Keratinocyte (primary cell): Measurements from ENCODE around the gene PARD6G. TPM values are rescaled to one million over a fixed set of nuclear protein-coding genes. Genes with fewer than 3 reads are reported as not detected.

Source experiments
- DNase-seq: peaks from one replicate; pipeline ENCODE4 v3.0.0-alpha.2; 2011; ENCODE audit warnings: low read depth, missing footprints, low spot score
- FAIRE-seq: peaks from 2 replicates; lab custom pipeline; 2011; peaks lifted over from hg19 to GRCh38; lab: Jason Lieb, UNC
- H2AFZ ChIP-seq: 2 replicates; pipeline ENCODE4 v1.6.0; 2012; ENCODE audit warnings: low read length, control low read depth, inconsistent platforms; ENCODE audit not compliant: control insufficient read depth
- H3K27ac ChIP-seq: 2 replicates; pipeline ENCODE4 v1.5.1; 2011; ENCODE audit warnings: low read length; ENCODE audit not compliant: control insufficient read depth, insufficient read depth
- H3K27me3 ChIP-seq: 3 replicates; pipeline ENCODE4 v1.6.0; 2011; ENCODE audit warnings: low read length; ENCODE audit not compliant: control insufficient read depth, insufficient read depth; ENCODE audit errors: extremely low read depth
- H3K36me3 ChIP-seq, 2 experiments: 2 replicates in 1 of 2; 3 replicates in 1 of 2; pipeline ENCODE4 v1.5.1; 2011; ENCODE audit warnings: low read length in 2 of 2, mild to moderate bottlenecking in 1 of 2; ENCODE audit not compliant: control insufficient read depth in 2 of 2, insufficient read depth in 2 of 2; ENCODE audit errors: extremely low read depth in 1 of 2
- H3K4me1 ChIP-seq: 3 replicates; pipeline ENCODE4 v1.5.1; 2011; ENCODE audit warnings: low read length; ENCODE audit not compliant: control insufficient read depth, insufficient read depth; ENCODE audit errors: extremely low read depth
- H3K4me2 ChIP-seq: 3 replicates; pipeline ENCODE4 v1.6.0; 2011; ENCODE audit warnings: low read depth, low read length; ENCODE audit not compliant: control insufficient read depth, insufficient read depth; ENCODE audit errors: extremely low read depth
- H3K4me3 ChIP-seq, 3 experiments: fragments of 200-600 bp in 1 of 3; sonication (generic) in 1 of 3; 2 replicates in 2 of 3; 3 replicates in 1 of 3; pipeline ENCODE4 v1.5.1; 2011 to 2016; ENCODE audit warnings: low read length in 3 of 3, mild to moderate bottlenecking in 3 of 3, control low read depth in 2 of 3, inconsistent platforms in 1 of 3, low read depth in 1 of 3, mixed read lengths in 1 of 3, mixed run types in 1 of 3, moderate library complexity in 1 of 3; ENCODE audit not compliant: control insufficient read depth in 2 of 3, insufficient read depth in 2 of 3; ENCODE audit errors: extremely low read depth in 1 of 3
- H3K79me2 ChIP-seq: 2 replicates; pipeline ENCODE4 v1.6.0; 2012; ENCODE audit warnings: low read length; ENCODE audit not compliant: control insufficient read depth, insufficient read depth
- H3K9ac ChIP-seq: 3 replicates; pipeline ENCODE4 v1.6.0; 2011; ENCODE audit warnings: low read length; ENCODE audit not compliant: control insufficient read depth, insufficient read depth; ENCODE audit errors: extremely low read depth
- H3K9me1 ChIP-seq: 3 replicates; pipeline ENCODE4 v1.6.0; 2011; ENCODE audit warnings: low read length; ENCODE audit not compliant: control insufficient read depth, insufficient read depth; ENCODE audit errors: extremely low read depth
- H3K9me3 ChIP-seq: 2 replicates; pipeline ENCODE4 v1.5.1; 2012; ENCODE audit warnings: low read depth, low read length; ENCODE audit not compliant: control insufficient read depth
- H4K20me1 ChIP-seq: 3 replicates; pipeline ENCODE4 v1.6.0; 2011; ENCODE audit warnings: low read length; ENCODE audit not compliant: control insufficient read depth, insufficient read depth; ENCODE audit errors: extremely low read depth
- CTCF ChIP-seq, 3 experiments: IDR thresholded peaks in 1 of 3; conservative IDR thresholded peaks in 1 of 3; optimal IDR thresholded peaks in 1 of 3; 2 replicates in 2 of 3; 3 replicates in 1 of 3; pipeline versions ENCODE3 to v1.5.1; 2011; ENCODE audit warnings: low read length in 3 of 3, mild to moderate bottlenecking in 3 of 3, moderate library complexity in 2 of 3, control low read depth in 1 of 3, inconsistent platforms in 1 of 3; ENCODE audit not compliant: insufficient read depth in 2 of 3; ENCODE audit errors: extremely low read depth in 1 of 3
- EZH2 ChIP-seq: IDR thresholded peaks from one replicate; pipeline ENCODE4 v1.6.1; 2012; ENCODE audit warnings: inconsistent platforms, mild to moderate bottlenecking, low read length, moderate library complexity
- dilution Hi-C: fragments of 300-500 bp; cut with MboI; formaldehyde crosslinking; loops from one replicate; pipeline ENCODE4 v1.7.0; 2020; ENCODE audit warnings: low sequenced_read_pairs; ENCODE audit not compliant: extremely low pct_ligation_motif_present
- polyA plus RNA-seq, 5 experiments: library from polyadenylated mRNA; depleted of rRNA in 3 of 5; stranded (reverse) in 3 of 5; stranded (forward) in 1 of 5; unstranded in 1 of 5; fragments of >200 nt; gene quantifications; 1 replicate in 1 of 5; 2 replicates in 3 of 5; 3 replicates in 1 of 5; pipeline versions ENCODE4 v1.2.1 to v1.2.3, GENCODE V29; 2011 to 2012; ENCODE audit warnings: missing spikeins in 2 of 5, low read depth in 1 of 5, low replicate concordance in 1 of 5

The PARD6G gene
- polyA plus RNA-seq, 1 donor (not counting 4 experiments of a cell fraction or from before 2014, with no cell fraction given): 21.3 TPM

GRCh38 chr18:80183273-80184050 is 63.9 kb downstream of the PARD6G start:
- Histone ChIP-seq H2AFZ (no peak overlapping the region), H3K36me3 (no peaks in the 10 kb centered on the region), H3K79me2 (peaks cover 14% of the 10 kb centered on the region), H3K4me3 (no peak overlapping the region), H3K9me3 (no peaks in the 10 kb centered on the region), H3K27ac (no peak overlapping the region), H4K20me1 (no peaks in the 10 kb centered on the region), H3K27me3 (no peaks in the 10 kb centered on the region), H3K9ac (no peak overlapping the region), H3K4me2 (no peak overlapping the region), H3K4me1 (peaks cover 31% of the 10 kb centered on the region), H3K9me1 (peaks cover 6% of the 10 kb centered on the region)
- FAIRE-seq (no peak), DNase-seq (no peak)
- TF ChIP-seq EZH2: no peak
- no peak for TF ChIP-seq CTCF (optimal IDR thresholded peaks at IDR 0.05 in 1 of 3, IDR thresholded peaks at IDR 0.05 in 1 of 3, conservative IDR thresholded peaks at IDR 0.05 in 1 of 3; ENCODE audit: extremely low read depth in 1 of 3, insufficient read depth in 2 of 3, low read length in 3 of 3)
- dilution Hi-C loops: no loop called here

- no peaks in the 10 kb centered on the region for H3K9me3 ChIP-seq
- peaks cover 11% of the 10 kb centered on the region for H3K9me1 ChIP-seq
- DNase-seq (no peak), FAIRE-seq (no peak)
- H3K4me2 ChIP-seq: no peak overlapping the region
- no peak overlapping the region for H3K27ac ChIP-seq
- H3K4me1 ChIP-seq: peaks cover 37% of the 10 kb centered on the region
- TF ChIP-seq EZH2 (no peak), CTCF (optimal IDR thresholded peaks at IDR 0.05 in 1 of 3, IDR thresholded peaks at IDR 0.05 in 1 of 3, conservative IDR thresholded peaks at IDR 0.05 in 1 of 3; ENCODE audit: extremely low read depth in 1 of 3, insufficient read depth in 2 of 3, low read length in 3 of 3) (no peak)
- dilution Hi-C loops: no loop called here
- peaks cover 14% of the 10 kb centered on the region for H3K79me2 ChIP-seq
- H4K20me1 ChIP-seq: no peaks in the 10 kb centered on the region
- H2AFZ ChIP-seq: no peak overlapping the region
- no peak overlapping the region for H3K4me3 ChIP-seq
- no peaks in the 10 kb centered on the region for H3K27me3 ChIP-seq
- no peaks in the 10 kb centered on the region for H3K36me3 ChIP-seq
- H3K9ac ChIP-seq: no peak overlapping the region
These were observed 64.5 kb downstream of the PARD6G start for GRCh38 chr18:80182855-80183254.
